ENCODE measurements around the gene NCCRP1.
"Not testable (repeated sequence)": the region's sequence is repeated elsewhere in the genome, so short reads cannot be mapped to it uniquely, and the experiment has no call there.

Gene NCCRP1

GRCh38 chr19:39209196-39209595, 12.4 kb downstream of the NCCRP1 start:
- H3K79me2 ChIP-seq (ENCODE audit: control insufficient read depth, insufficient read depth, low read length, poor library complexity): no peaks in the 10 kb centered on the region
- H3K18ac ChIP-seq (ENCODE audit: low read length): no peak overlapping the region
- no peak overlapping the region for H3K4me3 ChIP-seq (ENCODE audit: low read depth, low read length)
- H2BK5ac ChIP-seq (ENCODE audit: low read depth, low read length, poor library complexity): no peak overlapping the region
- no peak overlapping the region for H4K12ac ChIP-seq (ENCODE audit: low read depth, low read length)
- no peak overlapping the region for H2AFZ ChIP-seq (ENCODE audit: insufficient read depth, low read length, poor library complexity)
- H4K91ac ChIP-seq (ENCODE audit: low read depth, low read length): no peak overlapping the region
- H3K9ac ChIP-seq (ENCODE audit: low read length): no peak overlapping the region
- DNase-seq: no peak
- H3K23ac ChIP-seq (ENCODE audit: low read length): no peak overlapping the region
- no peak overlapping the region for H3K4ac ChIP-seq (ENCODE audit: low read depth, low read length)
- no peak overlapping the region for H3K4me2 ChIP-seq (ENCODE audit: low read length)
- no peaks in the 10 kb centered on the region for H3K79me1 ChIP-seq (ENCODE audit: low read length)
- WGBS (ENCODE audit: extremely low coverage, insufficient coverage, insufficient read length): no CpG with 5 or more reads among the region's 7 CpGs
- H2BK12ac ChIP-seq (ENCODE audit: low read length): no peak overlapping the region
- H4K8ac ChIP-seq (ENCODE audit: low read depth, low read length): no peak overlapping the region
- no peak overlapping the region for H2AK5ac ChIP-seq (ENCODE audit: low read length)
- H3K27ac ChIP-seq (ENCODE audit: low read depth, low read length): no peak overlapping the region
- H3K27me3 ChIP-seq (ENCODE audit: insufficient read depth, low read length): no peaks in the 10 kb centered on the region
- no peaks in the 10 kb centered on the region for H3K36me3 ChIP-seq (ENCODE audit: control insufficient read depth in 1 of 2, insufficient read depth in 2 of 2, low read length in 2 of 2)
- peaks cover 3% of the 10 kb centered on the region for H3K9me3 ChIP-seq (ENCODE audit: insufficient read depth, low read depth, low read length)
- H2BK120ac ChIP-seq (ENCODE audit: insufficient read depth, low read length, poor library complexity): no peak overlapping the region
- H3K14ac ChIP-seq (ENCODE audit: low read length): no peak overlapping the region
- H3K4me1 ChIP-seq (ENCODE audit: control insufficient read depth in 1 of 2, insufficient read depth in 2 of 2, low read length in 2 of 2): no peaks in the 10 kb centered on the region

- Histone ChIP-seq H3K27ac (ENCODE audit: low read depth, low read length) (no peak overlapping the region), H4K91ac (ENCODE audit: low read depth, low read length) (no peak overlapping the region), H2AK5ac (ENCODE audit: low read length) (no peak overlapping the region), H3K14ac (ENCODE audit: low read length) (no peak overlapping the region), H2BK5ac (ENCODE audit: low read depth, low read length, poor library complexity) (no peak overlapping the region), H3K23ac (ENCODE audit: low read length) (no peak overlapping the region), H4K12ac (ENCODE audit: low read depth, low read length) (no peak overlapping the region), H3K79me2 (ENCODE audit: control insufficient read depth, insufficient read depth, low read length, poor library complexity) (no peaks in the 10 kb centered on the region), H3K9me3 (ENCODE audit: insufficient read depth, low read depth, low read length) (peaks cover 3% of the 10 kb centered on the region), H3K4me2 (ENCODE audit: low read length) (no peak overlapping the region), H2BK120ac (ENCODE audit: insufficient read depth, low read length, poor library complexity) (no peak overlapping the region), H3K9ac (ENCODE audit: low read length) (no peak overlapping the region), H3K4me3 (ENCODE audit: low read depth, low read length) (no peak overlapping the region), H2AFZ (ENCODE audit: insufficient read depth, low read length, poor library complexity) (no peak overlapping the region), H2BK12ac (ENCODE audit: low read length) (no peak overlapping the region), H3K4ac (ENCODE audit: low read depth, low read length) (no peak overlapping the region), H3K27me3 (ENCODE audit: insufficient read depth, low read length) (no peaks in the 10 kb centered on the region), H3K18ac (ENCODE audit: low read length) (no peak overlapping the region), H3K4me1 (ENCODE audit: control insufficient read depth in 1 of 2, insufficient read depth in 2 of 2, low read length in 2 of 2) (no peaks in the 10 kb centered on the region), H4K8ac (ENCODE audit: low read depth, low read length) (no peak overlapping the region), H3K79me1 (ENCODE audit: low read length) (no peaks in the 10 kb centered on the region), H3K36me3 (ENCODE audit: control insufficient read depth in 1 of 2, insufficient read depth in 2 of 2, low read length in 2 of 2) (no peaks in the 10 kb centered on the region)
- no peak for DNase-seq
- no CpG with 5 or more reads among the region's 13 CpGs for WGBS (ENCODE audit: extremely low coverage, insufficient coverage, insufficient read length)
Observed at GRCh38 chr19:39211731-39212374, 15.1 kb downstream of the NCCRP1 start.

DNA sequence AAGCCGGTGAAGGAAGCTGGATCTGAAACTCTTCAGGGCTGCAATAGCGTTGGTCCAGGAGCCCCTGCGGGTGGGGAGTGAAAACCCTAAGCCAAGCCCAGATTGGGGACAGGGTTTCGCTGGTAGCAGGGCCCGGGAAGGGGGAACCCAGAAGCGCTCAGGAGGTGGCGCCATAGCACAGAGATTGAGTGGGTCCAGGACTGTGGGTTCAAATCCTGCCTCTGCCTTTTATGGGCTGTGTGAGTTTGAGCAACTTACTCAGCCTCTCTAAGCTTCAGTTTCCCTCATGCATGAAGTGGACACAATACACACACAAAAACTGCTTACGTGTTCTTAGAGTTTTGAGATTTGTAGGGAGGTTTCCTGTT, 15.6 kb downstream of the NCCRP1 start:
- Histone ChIP-seq H3K27ac (ENCODE audit: low read depth, low read length) (no peak overlapping the region), H4K8ac (ENCODE audit: low read depth, low read length) (no peak overlapping the region), H2BK5ac (ENCODE audit: low read depth, low read length, poor library complexity) (no peak overlapping the region), H3K18ac (ENCODE audit: low read length) (no peak overlapping the region), H4K91ac (ENCODE audit: low read depth, low read length) (no peak overlapping the region), H3K79me1 (ENCODE audit: low read length) (no peaks in the 10 kb centered on the region), H3K14ac (ENCODE audit: low read length) (no peak overlapping the region), H3K23ac (ENCODE audit: low read length) (no peak overlapping the region), H3K27me3 (ENCODE audit: insufficient read depth, low read length) (no peaks in the 10 kb centered on the region), H3K9me3 (ENCODE audit: insufficient read depth, low read depth, low read length) (peaks cover 5% of the 10 kb centered on the region), H3K4me1 (ENCODE audit: control insufficient read depth in 1 of 2, insufficient read depth in 2 of 2, low read length in 2 of 2) (no peaks in the 10 kb centered on the region), H3K4ac (ENCODE audit: low read depth, low read length) (no peak overlapping the region), H3K79me2 (ENCODE audit: control insufficient read depth, insufficient read depth, low read length, poor library complexity) (no peaks in the 10 kb centered on the region), H2BK12ac (ENCODE audit: low read length) (no peak overlapping the region), H2BK120ac (ENCODE audit: insufficient read depth, low read length, poor library complexity) (no peak overlapping the region), H3K4me3 (ENCODE audit: low read depth, low read length) (no peak overlapping the region), H3K9ac (ENCODE audit: low read length) (no peak overlapping the region), H3K4me2 (ENCODE audit: low read length) (no peak overlapping the region), H3K36me3 (ENCODE audit: control insufficient read depth in 1 of 2, insufficient read depth in 2 of 2, low read length in 2 of 2) (no peaks in the 10 kb centered on the region), H2AK5ac (ENCODE audit: low read length) (no peak overlapping the region), H4K12ac (ENCODE audit: low read depth, low read length) (no peak overlapping the region), H2AFZ (ENCODE audit: insufficient read depth, low read length, poor library complexity) (no peak overlapping the region)
- DNase-seq: peak; percentile 11 to 36
- no CpG with 5 or more reads among the region's 8 CpGs for whole genome bisulfite sequencing (ENCODE audit: extremely low coverage, insufficient coverage, insufficient read length)

DNA sequence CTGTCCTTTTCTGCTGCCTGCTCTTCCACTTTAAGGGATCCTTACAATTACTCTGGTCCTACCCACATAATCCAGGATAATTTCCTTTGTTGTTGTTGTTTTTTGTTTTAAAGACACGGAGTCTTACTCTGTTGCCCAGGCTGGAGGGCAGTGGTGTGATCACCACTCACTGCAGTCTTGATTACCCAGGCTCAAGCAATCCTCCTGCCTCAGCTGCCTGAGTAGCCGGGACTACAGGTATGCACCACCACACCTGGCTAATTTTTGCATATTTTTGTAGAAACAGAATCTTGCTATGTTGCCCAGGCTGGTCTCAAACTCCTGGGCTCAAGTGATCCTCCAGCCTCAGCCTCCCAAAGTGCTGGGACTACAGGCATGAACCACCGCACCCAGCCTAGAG, 18.6 kb downstream of the NCCRP1 start:
- WGBS (ENCODE audit: extremely low coverage, insufficient coverage, insufficient read length): no CpG with 5 or more reads among the region's 3 CpGs

More for the DNA sequence above, 18.6 kb downstream of the NCCRP1 start:
- not testable (repeated sequence) for H2BK5ac ChIP-seq (ENCODE audit: low read depth, low read length, poor library complexity); H3K79me2 ChIP-seq (ENCODE audit: control insufficient read depth, insufficient read depth, low read length, poor library complexity); H3K23ac ChIP-seq (ENCODE audit: low read length); H4K12ac ChIP-seq (ENCODE audit: low read depth, low read length); H2AFZ ChIP-seq (ENCODE audit: insufficient read depth, low read length, poor library complexity); H3K36me3 ChIP-seq (ENCODE audit: control insufficient read depth in 1 of 2, insufficient read depth in 2 of 2, low read length in 2 of 2); H3K27ac ChIP-seq (ENCODE audit: low read depth, low read length); H3K4me3 ChIP-seq (ENCODE audit: low read depth, low read length); H3K79me1 ChIP-seq (ENCODE audit: low read length); H4K91ac ChIP-seq (ENCODE audit: low read depth, low read length); H2BK12ac ChIP-seq (ENCODE audit: low read length); H2AK5ac ChIP-seq (ENCODE audit: low read length); H3K27me3 ChIP-seq (ENCODE audit: insufficient read depth, low read length); H3K18ac ChIP-seq (ENCODE audit: low read length); H2BK120ac ChIP-seq (ENCODE audit: insufficient read depth, low read length, poor library complexity); H3K9ac ChIP-seq (ENCODE audit: low read length); H3K14ac ChIP-seq (ENCODE audit: low read length); H3K4me2 ChIP-seq (ENCODE audit: low read length); H4K8ac ChIP-seq (ENCODE audit: low read depth, low read length); H3K4me1 ChIP-seq (ENCODE audit: control insufficient read depth in 1 of 2, insufficient read depth in 2 of 2, low read length in 2 of 2); H3K9me3 ChIP-seq (ENCODE audit: insufficient read depth, low read depth, low read length); DNase-seq; H3K4ac ChIP-seq (ENCODE audit: low read depth, low read length)
